ENCODE data around the gene EHHADH.

- TF ChIP-seq, protein P1, sequence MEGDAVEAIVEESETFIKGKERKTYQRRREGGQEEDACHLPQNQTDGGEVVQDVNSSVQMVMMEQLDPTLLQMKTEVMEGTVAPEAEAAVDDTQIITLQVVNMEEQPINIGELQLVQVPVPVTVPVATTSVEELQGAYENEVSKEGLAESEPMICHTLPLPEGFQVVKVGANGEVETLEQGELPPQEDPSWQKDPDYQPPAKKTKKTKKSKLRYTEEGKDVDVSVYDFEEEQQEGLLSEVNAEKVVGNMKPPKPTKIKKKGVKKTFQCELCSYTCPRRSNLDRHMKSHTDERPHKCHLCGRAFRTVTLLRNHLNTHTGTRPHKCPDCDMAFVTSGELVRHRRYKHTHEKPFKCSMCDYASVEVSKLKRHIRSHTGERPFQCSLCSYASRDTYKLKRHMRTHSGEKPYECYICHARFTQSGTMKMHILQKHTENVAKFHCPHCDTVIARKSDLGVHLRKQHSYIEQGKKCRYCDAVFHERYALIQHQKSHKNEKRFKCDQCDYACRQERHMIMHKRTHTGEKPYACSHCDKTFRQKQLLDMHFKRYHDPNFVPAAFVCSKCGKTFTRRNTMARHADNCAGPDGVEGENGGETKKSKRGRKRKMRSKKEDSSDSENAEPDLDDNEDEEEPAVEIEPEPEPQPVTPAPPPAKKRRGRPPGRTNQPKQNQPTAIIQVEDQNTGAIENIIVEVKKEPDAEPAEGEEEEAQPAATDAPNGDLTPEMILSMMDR (IDR thresholded peaks at IDR 0.05 in 4 of 5, conservative IDR thresholded peaks at IDR 0.05 in 1 of 5): peak in 2 of 5 experiments; percentile 17 to 22
- no peak for TF ChIP-seq POLR2A (IDR thresholded peaks at IDR 0.05)
These were observed 26.9 kb upstream of the EHHADH start for GRCh38 chr3:185280572-185281365.
